Measurements from ENCODE around the gene RGS14. TPM values are rescaled to one million over a fixed set of nuclear protein-coding genes. Genes with fewer than 3 reads are reported as not detected.
A peak's percentile ranks its signal among the peaks of the same experiment; 100 is the strongest.
"Not testable (repeated sequence)": the region's sequence is repeated elsewhere in the genome, so short reads cannot be mapped to it uniquely, and the experiment has no call there.

The RGS14 gene
- total RNA-seq, 1 experiment from 2014 or later = 11.9 TPM

DNA sequence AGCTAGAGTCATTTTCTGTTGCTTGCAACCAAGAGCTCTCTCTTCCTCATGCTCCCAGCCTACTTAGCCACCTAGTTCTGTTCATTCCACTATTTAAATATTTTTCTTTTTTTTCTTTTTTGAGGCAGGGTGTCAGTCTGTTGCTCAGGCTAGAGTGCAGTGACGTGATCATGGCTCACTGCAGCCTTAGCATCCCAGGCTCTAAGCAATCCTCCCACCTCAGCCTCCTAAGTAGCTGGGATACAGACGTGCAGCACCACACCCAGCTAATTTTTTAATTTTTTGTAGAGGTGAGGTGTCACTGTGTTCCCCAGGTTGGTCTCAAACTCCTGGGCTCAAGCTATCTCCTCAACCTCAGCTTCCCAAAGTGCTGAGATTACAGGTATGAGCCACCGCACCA is 56.8 kb downstream of the RGS14 start:
- Histone ChIP-seq H3K4me3 (no peak overlapping the region), H3K79me2 (ENCODE audit: low read depth) (no peaks in the 10 kb centered on the region), H3K4me1 (replicated peaks; ENCODE audit: insufficient read depth) (0 out of 2 replicates have a peak, but pooled peaks cover 4% of the 10 kb centered on the region), H2AFZ (no peak overlapping the region), H3K9me3 (ENCODE audit: insufficient read depth, low read depth) (no peaks in the 10 kb centered on the region), H3K4me2 (no peak overlapping the region), H3F3A (ENCODE audit: insufficient read depth, low read depth) (no peaks in the 10 kb centered on the region), H3K36me3 (ENCODE audit: low read depth) (no peaks in the 10 kb centered on the region), H3K27me3 (ENCODE audit: insufficient read depth, low read depth) (no peaks in the 10 kb centered on the region), H3K27ac (no peak overlapping the region), H3K9me2 (ENCODE audit: insufficient read depth) (no peaks in the 10 kb centered on the region), H4K20me1 (ENCODE audit: insufficient read depth) (no peaks in the 10 kb centered on the region)
- DNase-seq = no peak
- TF ChIP-seq, protein P1, sequence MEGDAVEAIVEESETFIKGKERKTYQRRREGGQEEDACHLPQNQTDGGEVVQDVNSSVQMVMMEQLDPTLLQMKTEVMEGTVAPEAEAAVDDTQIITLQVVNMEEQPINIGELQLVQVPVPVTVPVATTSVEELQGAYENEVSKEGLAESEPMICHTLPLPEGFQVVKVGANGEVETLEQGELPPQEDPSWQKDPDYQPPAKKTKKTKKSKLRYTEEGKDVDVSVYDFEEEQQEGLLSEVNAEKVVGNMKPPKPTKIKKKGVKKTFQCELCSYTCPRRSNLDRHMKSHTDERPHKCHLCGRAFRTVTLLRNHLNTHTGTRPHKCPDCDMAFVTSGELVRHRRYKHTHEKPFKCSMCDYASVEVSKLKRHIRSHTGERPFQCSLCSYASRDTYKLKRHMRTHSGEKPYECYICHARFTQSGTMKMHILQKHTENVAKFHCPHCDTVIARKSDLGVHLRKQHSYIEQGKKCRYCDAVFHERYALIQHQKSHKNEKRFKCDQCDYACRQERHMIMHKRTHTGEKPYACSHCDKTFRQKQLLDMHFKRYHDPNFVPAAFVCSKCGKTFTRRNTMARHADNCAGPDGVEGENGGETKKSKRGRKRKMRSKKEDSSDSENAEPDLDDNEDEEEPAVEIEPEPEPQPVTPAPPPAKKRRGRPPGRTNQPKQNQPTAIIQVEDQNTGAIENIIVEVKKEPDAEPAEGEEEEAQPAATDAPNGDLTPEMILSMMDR (conservative IDR thresholded peaks at IDR 0.05) = no peak
- no peak for TF ChIP-seq EZH2 (IDR thresholded peaks at IDR 0.05; ENCODE audit: low read depth)
- BruUV-seq (replicated peaks) = no TSS peak
- ChIA-PET CTCF (interaction anchor here (0.6 kb wide), 1 partner anchor 31 kb away, joined by 3 read pairs; no protein-coding TSS in a partner anchor), POLR2A (ENCODE audit: unreplicated experiment) (interaction anchor here (0.6 kb wide), 1 partner anchor 66 kb away, joined by 22 read pairs; no protein-coding TSS in a partner anchor)
- intact Hi-C loops (cut with micrococcal nuclease; ENCODE audit: unreplicated experiment) = no loop called here

DNA sequence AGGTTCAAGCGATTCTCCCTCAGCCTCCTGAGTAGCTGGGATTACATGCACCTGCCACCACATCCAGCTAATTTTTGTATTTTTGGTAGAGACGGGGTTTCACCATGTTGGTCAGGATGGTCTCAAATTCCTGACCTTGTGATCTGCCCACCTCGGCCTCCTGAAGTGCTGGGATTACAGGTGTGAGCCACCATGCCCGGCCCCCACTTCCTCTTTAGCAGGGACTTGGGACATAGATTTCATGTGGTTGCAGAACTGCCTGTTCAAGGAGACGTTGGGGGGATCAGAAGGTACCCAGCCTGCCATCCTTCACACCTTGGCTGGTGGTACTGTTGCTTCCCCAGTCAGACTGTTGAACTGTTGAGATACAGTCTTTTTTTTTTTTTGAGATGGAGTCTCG is 59.4 kb downstream of the RGS14 start:
- intact Hi-C loops (cut with micrococcal nuclease; ENCODE audit: unreplicated experiment) = not testable (repeated sequence)
- CTCF ChIA-PET = interaction anchor here (1.1 kb wide), 1 partner anchor 39 kb away, joined by 4 read pairs; no protein-coding TSS in a partner anchor

DNA sequence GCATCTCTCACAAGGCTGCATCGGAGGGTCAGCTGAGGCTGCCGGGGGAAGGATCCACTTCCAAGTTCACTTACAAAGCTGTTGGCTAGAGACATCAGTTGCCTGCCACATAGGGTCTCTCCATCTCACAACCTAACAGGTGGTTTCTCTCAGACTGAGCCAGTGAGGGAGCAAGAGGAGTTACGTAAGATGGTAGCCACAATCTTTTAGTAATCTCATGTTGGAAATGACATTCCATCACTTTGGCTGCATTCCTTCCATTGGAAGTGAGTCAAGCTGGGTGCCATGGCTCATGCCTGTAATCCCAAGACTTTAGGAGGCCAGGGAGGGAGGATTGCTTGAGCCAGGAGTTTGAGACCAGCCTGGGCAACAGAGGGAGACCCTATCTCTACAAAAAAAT is 61.3 kb downstream of the RGS14 start:
- no peaks in the 10 kb centered on the region for H3K9me2 ChIP-seq (ENCODE audit: insufficient read depth)
- TF ChIP-seq, protein P1 (conservative IDR thresholded peaks at IDR 0.05) = no peak
- no peak for TF ChIP-seq EZH2 (IDR thresholded peaks at IDR 0.05; ENCODE audit: low read depth)
- H2AFZ ChIP-seq = no peak overlapping the region
- no peak overlapping the region for H3K4me3 ChIP-seq
- H3K27me3 ChIP-seq (ENCODE audit: insufficient read depth, low read depth) = no peaks in the 10 kb centered on the region
- no peak overlapping the region for H3K27ac ChIP-seq
- BruUV-seq (replicated peaks) = no TSS peak
- H4K20me1 ChIP-seq (ENCODE audit: insufficient read depth) = no peaks in the 10 kb centered on the region
- intact Hi-C loops (cut with micrococcal nuclease; ENCODE audit: unreplicated experiment) = no loop called here
- no peaks in the 10 kb centered on the region for H3F3A ChIP-seq (ENCODE audit: insufficient read depth, low read depth)
- no peaks in the 10 kb centered on the region for H3K36me3 ChIP-seq (ENCODE audit: low read depth)
- H3K9me3 ChIP-seq (ENCODE audit: insufficient read depth, low read depth) = no peaks in the 10 kb centered on the region
- ChIA-PET CTCF (no interaction called here), POLR2A (ENCODE audit: unreplicated experiment) (no interaction called here)
- 0 out of 2 replicates have a peak, but pooled peaks cover 4% of the 10 kb centered on the region for H3K4me1 ChIP-seq (replicated peaks; ENCODE audit: insufficient read depth)
- peak in 1 of 2 experiments; percentile 60 for DNase-seq
- H3K4me2 ChIP-seq = no peak overlapping the region
- no peaks in the 10 kb centered on the region for H3K79me2 ChIP-seq (ENCODE audit: low read depth)

More for the DNA sequence above, 59.4 kb downstream of the RGS14 start:
- H3K4me2 ChIP-seq; H3K27me3 ChIP-seq (ENCODE audit: insufficient read depth, low read depth); POLR2A ChIA-PET (ENCODE audit: unreplicated experiment); H3K79me2 ChIP-seq (ENCODE audit: low read depth); BruUV-seq (replicated peaks); H3K4me1 ChIP-seq (replicated peaks; ENCODE audit: insufficient read depth); H3K27ac ChIP-seq; H2AFZ ChIP-seq; H3K9me3 ChIP-seq (ENCODE audit: insufficient read depth, low read depth); H4K20me1 ChIP-seq (ENCODE audit: insufficient read depth); H3K4me3 ChIP-seq; H3K36me3 ChIP-seq (ENCODE audit: low read depth); DNase-seq; H3F3A ChIP-seq (ENCODE audit: insufficient read depth, low read depth); H3K9me2 ChIP-seq (ENCODE audit: insufficient read depth): not testable (repeated sequence)

DNA sequence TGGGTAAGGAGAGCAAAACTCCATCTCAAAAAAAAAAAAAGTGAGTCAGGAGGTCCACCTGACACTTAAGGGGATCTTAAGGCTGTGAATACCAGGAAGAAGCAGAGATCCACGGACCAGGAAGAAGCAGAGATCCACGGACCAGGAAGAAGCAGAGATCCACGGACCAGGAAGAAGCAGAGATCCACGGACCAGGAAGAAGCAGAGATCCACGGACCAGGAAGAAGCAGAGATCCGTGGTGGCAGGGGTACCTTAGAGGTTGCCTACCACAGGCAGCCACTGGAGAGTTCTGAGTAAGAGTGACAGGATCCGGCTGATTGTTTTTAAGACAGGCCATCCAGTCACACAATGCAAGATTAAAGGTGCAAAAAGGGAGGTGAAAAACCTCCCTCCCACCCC is 62.7 kb downstream of the RGS14 start:
- DNase-seq; H4K20me1 ChIP-seq (ENCODE audit: insufficient read depth); intact Hi-C loops (cut with micrococcal nuclease; ENCODE audit: unreplicated experiment); H3K36me3 ChIP-seq (ENCODE audit: low read depth); H3K9me2 ChIP-seq (ENCODE audit: insufficient read depth); CTCF ChIA-PET; POLR2A ChIA-PET (ENCODE audit: unreplicated experiment); BruUV-seq (replicated peaks); H2AFZ ChIP-seq; H3K9me3 ChIP-seq (ENCODE audit: insufficient read depth, low read depth); H3K4me3 ChIP-seq; H3K27me3 ChIP-seq (ENCODE audit: insufficient read depth, low read depth); H3K79me2 ChIP-seq (ENCODE audit: low read depth); H3K4me2 ChIP-seq; H3K27ac ChIP-seq; H3F3A ChIP-seq (ENCODE audit: insufficient read depth, low read depth): not testable (repeated sequence)
- H3K4me1 ChIP-seq (replicated peaks; ENCODE audit: insufficient read depth) = peaks cover 10% of the 10 kb centered on the region

All from PC-9 (cell line).